GM20431 (cell line): ENCODE data around the gene MTR.
"Not testable (repeated sequence)": the region's sequence is repeated elsewhere in the genome, so short reads cannot be mapped to it uniquely, and the experiment has no call there.

Source experiments
- in situ Hi-C: fragments of 300-500 bp; cut with MseI, MboI; formaldehyde crosslinking; loops from one replicate; pipeline ENCODE4 v1.15.0; 2020; ENCODE audit warnings: low sequenced_read_pairs; ENCODE audit not compliant: unreplicated experiment

The MTR gene

GRCh38 chr1:236888126-236888525 lies 93.0 kb downstream of the MTR start:
- in situ Hi-C loops: no loop called here

GRCh38 chr1:236888903-236889302 lies 93.8 kb downstream of the MTR start:
- in situ Hi-C loops: no loop called here

GRCh38 chr1:236890152-236891056 lies 95.3 kb downstream of the MTR start:
- in situ Hi-C loops: no loop called here

GRCh38 chr1:236893626-236894545 lies 98.8 kb downstream of the MTR start:
- in situ Hi-C loops: no loop called here

GRCh38 chr1:236895665-236896387 lies 100.7 kb downstream of the MTR start:
- in situ Hi-C loops: no loop called here

GRCh38 chr1:236896716-236897115 lies 101.6 kb downstream of the MTR start:
- in situ Hi-C loops: no loop called here

- in situ Hi-C loops: no loop called here
Observed at GRCh38 chr1:236904892-236905741, 110.0 kb downstream of the MTR start.

- in situ Hi-C loops: no loop called here
Observed at GRCh38 chr1:236907205-236907604, 112.1 kb downstream of the MTR start.

- in situ Hi-C loops: no loop called here
Observed at GRCh38 chr1:236908669-236909068, 113.6 kb downstream of the MTR start.

- in situ Hi-C loops: not testable (repeated sequence)
Observed at GRCh38 chr1:236911047-236911446, 116.0 kb downstream of the MTR start.

GRCh38 chr1:236913371-236914037 lies 118.4 kb downstream of the MTR start:
- in situ Hi-C loops: no loop called here

GRCh38 chr1:236914375-236914774 lies 119.3 kb downstream of the MTR start:
- in situ Hi-C loops: no loop called here

- in situ Hi-C loops: no loop called here
Observed at GRCh38 chr1:236916131-236916800, 121.2 kb downstream of the MTR start.

GRCh38 chr1:236917448-236917847 lies 122.4 kb downstream of the MTR start:
- in situ Hi-C loops: no loop called here

- in situ Hi-C loops: no loop called here
Observed at GRCh38 chr1:236920286-236920894, 125.3 kb downstream of the MTR start.

GRCh38 chr1:236921610-236922009 lies 126.5 kb downstream of the MTR start:
- in situ Hi-C loops: no loop called here

GRCh38 chr1:236922190-236922589 lies 127.1 kb downstream of the MTR start:
- in situ Hi-C loops: no loop called here

GRCh38 chr1:236925386-236925785 lies 130.3 kb downstream of the MTR start:
- in situ Hi-C loops: no loop called here
